WTC11 (cell line): ENCODE data around the gene OCLN.

Experiments used
- CREM ChIP-seq: sonication (generic); formaldehyde crosslinking; IDR thresholded peaks from 2 replicates; pipeline ENCODE4 v1.8.1; 2022; ENCODE audit warnings: mild to moderate bottlenecking, missing genetic modification reagents, moderate library complexity
- FOXJ3 ChIP-seq: sonication (generic); formaldehyde crosslinking; IDR thresholded peaks from 2 replicates; pipeline ENCODE4 v1.9.0; 2021; ENCODE audit warnings: missing genetic modification reagents, mild to moderate bottlenecking, borderline replicate concordance
- FOXP1 ChIP-seq: sonication (generic); formaldehyde crosslinking; IDR thresholded peaks from 2 replicates; pipeline ENCODE4 v1.8.0; 2022; ENCODE audit warnings: missing genetic modification reagents, mild to moderate bottlenecking, moderate library complexity, borderline replicate concordance
- ZNF138 ChIP-seq: sonication (generic); formaldehyde crosslinking; conservative IDR thresholded peaks from 2 replicates; pipeline ENCODE4 v1.8.1; 2022; ENCODE audit warnings: mild to moderate bottlenecking, moderate library complexity, missing genetic modification reagents
- ZNF317 ChIP-seq: sonication (generic); formaldehyde crosslinking; IDR thresholded peaks from 2 replicates; pipeline ENCODE4 v1.8.1; 2023; ENCODE audit warnings: low read depth, mild to moderate bottlenecking, moderate library complexity, missing genetic modification reagents, borderline replicate concordance
- ZNF671 ChIP-seq: fragments of 250-450 bp; sonication (Bioruptor Pico); IDR thresholded peaks from 2 replicates; pipeline ENCODE4 v1.8.0; 2021; ENCODE audit warnings: mild to moderate bottlenecking
- TF ChIP-seq, protein P1 (sequence below): fragments of 200-600 bp; IDR thresholded peaks from 2 replicates; pipeline ENCODE4 v1.8.0; 2022; ENCODE audit warnings: antibody characterized with exemption
- TF ChIP-seq, protein P2 (sequence below): sonication (generic); formaldehyde crosslinking; IDR thresholded peaks from 2 replicates; pipeline ENCODE4 v1.8.1; 2022; ENCODE audit warnings: low read depth, mild to moderate bottlenecking, moderate library complexity, missing genetic modification reagents, borderline replicate concordance
- TF ChIP-seq, protein P3 (sequence below): sonication (generic); formaldehyde crosslinking; IDR thresholded peaks from 2 replicates; pipeline ENCODE4 v1.8.1; 2023; ENCODE audit warnings: mild to moderate bottlenecking, missing genetic modification reagents, moderate library complexity
- TF ChIP-seq, protein P4 (sequence below): sonication (generic); formaldehyde crosslinking; IDR thresholded peaks from 2 replicates; pipeline ENCODE4 v1.8.1; 2022; ENCODE audit warnings: mild to moderate bottlenecking, moderate library complexity, missing genetic modification reagents

DNA sequence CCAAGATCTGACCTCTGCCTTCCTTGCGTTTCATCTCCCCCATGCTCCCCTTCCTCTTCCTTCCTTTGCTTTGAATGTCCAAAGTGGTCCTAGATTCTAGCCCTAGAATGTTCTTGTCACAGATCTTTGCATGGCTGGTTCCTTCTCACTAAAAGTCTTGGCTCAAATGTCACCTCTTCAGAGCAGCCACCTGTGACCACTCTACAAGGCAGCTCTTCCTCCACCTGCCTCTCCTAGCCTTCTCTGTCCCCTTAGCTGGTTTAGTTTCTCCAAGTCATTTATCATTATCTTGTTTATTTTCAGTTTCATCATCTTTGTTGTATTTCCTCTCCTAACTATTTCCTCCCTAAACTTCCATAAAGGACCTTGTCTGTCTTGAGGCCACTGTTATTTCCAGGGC, 7.1 kb upstream of the OCLN start:
- TF ChIP-seq, protein P1, sequence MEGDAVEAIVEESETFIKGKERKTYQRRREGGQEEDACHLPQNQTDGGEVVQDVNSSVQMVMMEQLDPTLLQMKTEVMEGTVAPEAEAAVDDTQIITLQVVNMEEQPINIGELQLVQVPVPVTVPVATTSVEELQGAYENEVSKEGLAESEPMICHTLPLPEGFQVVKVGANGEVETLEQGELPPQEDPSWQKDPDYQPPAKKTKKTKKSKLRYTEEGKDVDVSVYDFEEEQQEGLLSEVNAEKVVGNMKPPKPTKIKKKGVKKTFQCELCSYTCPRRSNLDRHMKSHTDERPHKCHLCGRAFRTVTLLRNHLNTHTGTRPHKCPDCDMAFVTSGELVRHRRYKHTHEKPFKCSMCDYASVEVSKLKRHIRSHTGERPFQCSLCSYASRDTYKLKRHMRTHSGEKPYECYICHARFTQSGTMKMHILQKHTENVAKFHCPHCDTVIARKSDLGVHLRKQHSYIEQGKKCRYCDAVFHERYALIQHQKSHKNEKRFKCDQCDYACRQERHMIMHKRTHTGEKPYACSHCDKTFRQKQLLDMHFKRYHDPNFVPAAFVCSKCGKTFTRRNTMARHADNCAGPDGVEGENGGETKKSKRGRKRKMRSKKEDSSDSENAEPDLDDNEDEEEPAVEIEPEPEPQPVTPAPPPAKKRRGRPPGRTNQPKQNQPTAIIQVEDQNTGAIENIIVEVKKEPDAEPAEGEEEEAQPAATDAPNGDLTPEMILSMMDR: no peak
- TF ChIP-seq ZNF138 (CRISPR knock-in tag) (no peak), FOXJ3 (CRISPR knock-in tag) (no peak), FOXP1 (CRISPR knock-in tag) (no peak), ZNF671 (CRISPR knock-in tag) (no peak), CREM (CRISPR knock-in tag) (no peak), ZNF317 (CRISPR knock-in tag) (no peak)
- TF ChIP-seq, protein P2, sequence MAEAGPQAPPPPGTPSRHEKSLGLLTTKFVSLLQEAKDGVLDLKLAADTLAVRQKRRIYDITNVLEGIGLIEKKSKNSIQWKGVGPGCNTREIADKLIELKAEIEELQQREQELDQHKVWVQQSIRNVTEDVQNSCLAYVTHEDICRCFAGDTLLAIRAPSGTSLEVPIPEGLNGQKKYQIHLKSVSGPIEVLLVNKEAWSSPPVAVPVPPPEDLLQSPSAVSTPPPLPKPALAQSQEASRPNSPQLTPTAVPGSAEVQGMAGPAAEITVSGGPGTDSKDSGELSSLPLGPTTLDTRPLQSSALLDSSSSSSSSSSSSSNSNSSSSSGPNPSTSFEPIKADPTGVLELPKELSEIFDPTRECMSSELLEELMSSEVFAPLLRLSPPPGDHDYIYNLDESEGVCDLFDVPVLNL (CRISPR knock-in tag): no peak
- TF ChIP-seq, protein P3, sequence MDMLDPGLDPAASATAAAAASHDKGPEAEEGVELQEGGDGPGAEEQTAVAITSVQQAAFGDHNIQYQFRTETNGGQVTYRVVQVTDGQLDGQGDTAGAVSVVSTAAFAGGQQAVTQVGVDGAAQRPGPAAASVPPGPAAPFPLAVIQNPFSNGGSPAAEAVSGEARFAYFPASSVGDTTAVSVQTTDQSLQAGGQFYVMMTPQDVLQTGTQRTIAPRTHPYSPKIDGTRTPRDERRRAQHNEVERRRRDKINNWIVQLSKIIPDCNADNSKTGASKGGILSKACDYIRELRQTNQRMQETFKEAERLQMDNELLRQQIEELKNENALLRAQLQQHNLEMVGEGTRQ (CRISPR knock-in tag): no peak
- TF ChIP-seq, protein P4, sequence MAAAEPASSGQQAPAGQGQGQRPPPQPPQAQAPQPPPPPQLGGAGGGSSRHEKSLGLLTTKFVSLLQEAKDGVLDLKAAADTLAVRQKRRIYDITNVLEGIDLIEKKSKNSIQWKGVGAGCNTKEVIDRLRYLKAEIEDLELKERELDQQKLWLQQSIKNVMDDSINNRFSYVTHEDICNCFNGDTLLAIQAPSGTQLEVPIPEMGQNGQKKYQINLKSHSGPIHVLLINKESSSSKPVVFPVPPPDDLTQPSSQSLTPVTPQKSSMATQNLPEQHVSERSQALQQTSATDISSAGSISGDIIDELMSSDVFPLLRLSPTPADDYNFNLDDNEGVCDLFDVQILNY (CRISPR knock-in tag): no peak
